SHP77 (cell line): ENCODE results near the gene AHSA1.

Experiments
- DNase-seq, 2 experiments: peaks; one replicate each; lab custom pipeline; 2025; lab: John Stamatoyannopoulos, UW

The AHSA1 gene

DNA sequence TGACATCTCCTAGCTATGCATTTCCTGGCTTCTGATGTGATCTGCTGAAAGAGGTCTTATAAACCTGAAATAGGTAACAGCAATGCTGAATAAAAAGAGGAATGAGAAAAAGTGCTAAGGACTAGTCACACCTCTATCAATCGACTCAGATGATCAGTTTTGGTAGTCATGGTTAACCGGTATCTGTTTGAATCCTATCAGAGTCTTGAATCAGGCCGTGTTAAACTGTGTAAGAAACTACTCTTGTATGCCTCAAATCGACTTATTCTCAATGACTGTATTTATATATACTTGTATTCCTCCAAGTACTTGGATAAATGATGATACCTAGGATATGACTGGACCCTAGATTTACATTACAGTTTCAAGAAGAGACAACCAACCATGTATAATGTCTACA is 51.5 kb downstream of the AHSA1 start:
- no peak for DNase-seq

DNA sequence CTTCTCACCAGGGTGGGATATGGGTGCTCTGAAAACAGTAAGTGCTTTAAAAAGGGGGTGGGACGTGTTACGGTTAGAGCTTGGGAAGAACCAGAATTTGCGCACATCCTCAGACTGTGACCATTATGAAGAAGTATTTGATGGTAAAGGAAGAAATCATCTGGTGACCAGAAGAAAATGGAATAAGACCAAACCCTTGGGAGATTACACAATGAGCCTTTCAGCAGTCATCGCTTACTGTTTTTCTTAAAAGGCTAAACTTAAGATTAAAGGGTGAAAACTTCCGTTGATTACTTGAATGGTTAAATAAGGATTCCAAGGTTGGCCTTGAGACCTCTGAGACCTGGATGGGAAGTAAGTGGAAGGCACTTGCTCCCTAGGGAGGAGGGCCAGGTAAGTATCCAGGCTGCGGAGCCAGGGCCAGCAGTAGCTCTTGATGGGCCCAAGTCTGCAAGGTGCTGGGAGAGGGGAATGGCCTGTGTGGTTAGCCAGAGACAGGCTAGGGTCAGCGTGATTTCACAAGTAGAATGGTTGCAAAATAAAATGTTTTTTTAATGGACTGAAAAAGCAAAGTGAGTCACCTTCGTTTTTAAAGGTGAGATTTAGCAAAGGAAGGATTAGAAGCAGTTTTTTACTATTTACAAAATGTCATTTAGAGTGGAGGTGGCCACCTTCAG is 53.7 kb downstream of the AHSA1 start:
- DNase-seq, result no peak

DNA sequence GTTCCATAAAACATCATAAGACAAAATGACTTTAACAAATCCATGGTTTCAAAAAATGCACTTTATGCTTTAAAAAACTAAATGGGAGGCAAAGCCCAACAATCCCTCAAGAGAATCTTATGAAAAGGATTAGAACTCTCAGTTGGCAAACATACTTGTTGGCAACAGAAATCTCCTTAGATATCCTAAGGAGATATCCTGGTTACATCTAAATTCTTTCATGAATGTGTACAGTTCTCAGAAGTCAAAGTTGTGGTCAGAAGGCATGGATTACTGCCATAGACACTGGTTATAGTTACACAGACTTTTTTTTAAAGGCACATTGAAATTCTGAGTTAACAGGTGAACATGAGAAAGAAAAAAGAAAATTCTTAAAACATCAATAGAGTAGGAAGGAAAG is 58.2 kb downstream of the AHSA1 start:
- no peak for DNase-seq
